GM12878 (cell line): Measurements from ENCODE around the gene SAP25.
A peak's percentile ranks its signal among the peaks of the same experiment; 100 is the strongest.

Experiments
- CHD4 ChIP-seq: fragments of 200-600 bp; sonication (generic); IDR thresholded peaks from 2 replicates; pipeline ENCODE4 v1.6.1; 2016; ENCODE audit warnings: mild to moderate bottlenecking
- CREB1 ChIP-seq: IDR thresholded peaks from 2 replicates; pipeline ENCODE4 v1.6.1; 2012; ENCODE audit warnings: low read depth, mild to moderate bottlenecking, inconsistent platforms
- E4F1 ChIP-seq: fragments of 450-650 bp; IDR thresholded peaks from 2 replicates; pipeline ENCODE4 v1.6.1; 2018; ENCODE audit warnings: borderline replicate concordance, mild to moderate bottlenecking; ENCODE audit not compliant: partially characterized antibody
- FOS ChIP-seq: IDR thresholded peaks from 3 replicates; pipeline ENCODE4 v1.6.1; 2011; ENCODE audit warnings: borderline replicate concordance; ENCODE audit not compliant: insufficient read length; ENCODE audit errors: extremely low read depth
- HDAC2 ChIP-seq: fragments of 200-600 bp; sonication (generic); IDR thresholded peaks from 2 replicates; pipeline ENCODE4 v1.6.1; 2017
- POLR2A ChIP-seq: IDR thresholded peaks from 2 replicates; pipeline ENCODE4 v1.6.1; 2011; ENCODE audit warnings: low read depth, mild to moderate bottlenecking, low read length
- ZNF24 ChIP-seq: fragments of 450-650 bp; IDR thresholded peaks from 2 replicates; pipeline ENCODE4 v1.6.1; 2017; ENCODE audit warnings: antibody characterized with exemption, mild to moderate bottlenecking
- TF ChIP-seq, protein P1 (sequence below): fragments of 150-350 bp; IDR thresholded peaks from 2 replicates; pipeline ENCODE4 v1.6.1; 2014; ENCODE audit warnings: mild to moderate bottlenecking, low read depth, low read length

GRCh38 chr7:100568896-100569844 lies 4.5 kb downstream of the SAP25 start:
- TF ChIP-seq HDAC2: no peak
- no peak for TF ChIP-seq CHD4
- TF ChIP-seq POLR2A: peak; percentile 63
- no peak for TF ChIP-seq ZNF24
- TF ChIP-seq, protein P1, sequence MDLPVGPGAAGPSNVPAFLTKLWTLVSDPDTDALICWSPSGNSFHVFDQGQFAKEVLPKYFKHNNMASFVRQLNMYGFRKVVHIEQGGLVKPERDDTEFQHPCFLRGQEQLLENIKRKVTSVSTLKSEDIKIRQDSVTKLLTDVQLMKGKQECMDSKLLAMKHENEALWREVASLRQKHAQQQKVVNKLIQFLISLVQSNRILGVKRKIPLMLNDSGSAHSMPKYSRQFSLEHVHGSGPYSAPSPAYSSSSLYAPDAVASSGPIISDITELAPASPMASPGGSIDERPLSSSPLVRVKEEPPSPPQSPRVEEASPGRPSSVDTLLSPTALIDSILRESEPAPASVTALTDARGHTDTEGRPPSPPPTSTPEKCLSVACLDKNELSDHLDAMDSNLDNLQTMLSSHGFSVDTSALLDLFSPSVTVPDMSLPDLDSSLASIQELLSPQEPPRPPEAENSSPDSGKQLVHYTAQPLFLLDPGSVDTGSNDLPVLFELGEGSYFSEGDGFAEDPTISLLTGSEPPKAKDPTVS: no peak
- peak; percentile 32; the same call in 1 of the 2 replicates for TF ChIP-seq CREB1
- no peak for TF ChIP-seq E4F1
- TF ChIP-seq FOS: no peak
